Measurements from ENCODE around the gene AGTPBP1. TPM values are rescaled to one million over a fixed set of nuclear protein-coding genes. Genes with fewer than 3 reads are reported as not detected.

The AGTPBP1 gene
- total and polyA plus RNA-seq, 8 donors = 2.9 to 46.1 (median 13.2) TPM

- intact Hi-C loops (cut with DNase I; ENCODE audit: low total_unique reads) = no loop called here
- Histone ChIP-seq H3K27ac (no peak overlapping the region), H3K36me3 (peaks cover 0 to 12% (median 8%) of the 10 kb centered on the region in 4 donors), H3K4me1 (no peaks in the 10 kb centered on the region), H3K27me3 (no peaks in the 10 kb centered on the region), H3K4me3 (no peak overlapping the region), H3K9me3 (no peaks in the 10 kb centered on the region)
- 75 to 92% (median 87%) methylated on average over 1 of the region's 1 CpG for WGBS, 5 donors
- no peak for DNase-seq
- TF ChIP-seq POLR2A (IDR thresholded peaks at IDR 0.05) (no peak), CTCF (IDR thresholded peaks at IDR 0.05) (no peak), POLR2AphosphoS5 (IDR thresholded peaks at IDR 0.05) (no peak), EP300 (IDR thresholded peaks at IDR 0.05) (no peak)
Observed at GRCh38 chr9:85630676-85631075, 111.1 kb downstream of the AGTPBP1 start.

- intact Hi-C loops (cut with DNase I; ENCODE audit: low total_unique reads) = loop anchor here (10.0 kb wide), 1 partner anchor 1222 kb away; no protein-coding TSS in a partner anchor
- no peaks in the 10 kb centered on the region for H3K9me3 ChIP-seq
- H3K4me1 ChIP-seq = no peaks in the 10 kb centered on the region
- WGBS, 5 donors = 69 to 94% (median 90%) methylated on average over 1 of the region's 1 CpG
- TF ChIP-seq EP300 (IDR thresholded peaks at IDR 0.05) = no peak
- TF ChIP-seq POLR2A (IDR thresholded peaks at IDR 0.05) = no peak
- no peak for TF ChIP-seq CTCF (IDR thresholded peaks at IDR 0.05)
- no peak for TF ChIP-seq POLR2AphosphoS5 (IDR thresholded peaks at IDR 0.05)
- no peak overlapping the region for H3K4me3 ChIP-seq
- no peak for DNase-seq
- H3K27ac ChIP-seq = no peak overlapping the region
- no peaks in the 10 kb centered on the region for H3K27me3 ChIP-seq
- peaks cover 0 to 5% (median 0%) of the 10 kb centered on the region in 4 donors for H3K36me3 ChIP-seq
Observed at GRCh38 chr9:85617141-85617670, 124.5 kb downstream of the AGTPBP1 start.

- WGBS, 5 donors = 88 to 95% (median 94%) methylated on average over 1 of the region's 1 CpG
- intact Hi-C loops (cut with DNase I; ENCODE audit: low total_unique reads) = loop anchor here (10.0 kb wide), 1 partner anchor 1221 kb away; no protein-coding TSS in a partner anchor
- H3K9me3 ChIP-seq = no peaks in the 10 kb centered on the region
Observed at GRCh38 chr9:85615792-85616191, 126.0 kb downstream of the AGTPBP1 start.

More at GRCh38 chr9:85615792-85616191, 126.0 kb downstream of the AGTPBP1 start:
- no peak for DNase-seq
- H3K4me1 ChIP-seq = no peaks in the 10 kb centered on the region
- H3K4me3 ChIP-seq = no peak overlapping the region
- TF ChIP-seq EP300 (IDR thresholded peaks at IDR 0.05) (no peak), CTCF (IDR thresholded peaks at IDR 0.05) (no peak), POLR2AphosphoS5 (IDR thresholded peaks at IDR 0.05) (no peak), POLR2A (IDR thresholded peaks at IDR 0.05) (no peak)
- peaks cover 0 to 5% (median 0%) of the 10 kb centered on the region in 4 donors for H3K36me3 ChIP-seq
- no peaks in the 10 kb centered on the region for H3K27me3 ChIP-seq
- H3K27ac ChIP-seq = no peak overlapping the region
